ENCODE results near the gene GNAT2. TPM values are rescaled to one million over a fixed set of nuclear protein-coding genes. Genes with fewer than 3 reads are reported as not detected.
A peak's percentile ranks its signal among the peaks of the same experiment; 100 is the strongest.

The GNAT2 gene
- total RNA-seq, 1 donor from 2014 or later = not detected

DNA sequence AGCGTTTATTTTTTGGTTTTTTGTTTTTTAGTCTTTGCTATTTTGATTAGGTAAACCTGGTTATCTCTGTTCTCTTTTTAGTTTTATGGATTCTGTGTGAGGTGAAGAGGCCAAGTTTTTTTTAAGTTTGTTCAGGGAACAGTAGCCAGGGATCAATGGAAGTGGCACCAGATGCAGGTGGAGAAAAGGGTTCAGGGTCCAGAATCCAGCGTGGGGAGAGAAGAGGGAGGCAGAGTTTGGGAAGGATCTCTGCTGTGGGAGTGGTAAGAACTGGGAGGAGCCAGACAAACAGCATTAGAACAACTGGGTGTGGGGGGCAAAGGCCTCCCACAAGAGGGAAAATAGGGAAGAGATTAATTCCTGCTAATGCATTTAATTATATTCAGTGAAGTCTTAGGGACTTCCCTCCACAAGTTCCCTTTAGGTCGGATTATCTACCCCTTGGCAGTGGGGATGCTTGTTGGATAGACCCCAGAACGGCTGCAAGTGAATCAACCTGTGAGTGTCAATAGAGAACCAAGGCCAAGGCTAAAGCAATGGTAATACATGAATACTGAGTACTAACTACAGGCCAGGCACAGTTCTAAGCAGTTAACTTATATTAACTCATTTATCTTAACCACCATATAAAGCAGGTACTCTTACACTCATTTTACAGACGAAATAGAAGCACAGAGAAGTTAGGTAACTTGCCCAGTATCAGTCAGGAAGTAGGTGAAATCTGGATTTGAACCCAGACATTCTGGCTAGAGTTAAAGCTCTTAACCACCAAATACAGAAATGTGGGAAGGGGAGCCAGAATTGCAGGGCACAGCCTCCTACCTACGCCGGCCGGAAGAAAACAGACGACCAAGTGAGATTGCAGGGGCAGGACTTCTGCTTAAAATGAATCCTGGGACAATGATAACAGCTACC lies 498 bp downstream of the GNAT2 start:
- Mint-ChIP-seq H3K27ac (ENCODE audit: unreplicated experiment) (peak overlapping the region; percentile 97), H3K4me1 (ENCODE audit: low read depth, unreplicated experiment) (peaks cover 49% of the 10 kb centered on the region), H3K4me3 (ENCODE audit: unreplicated experiment) (peak overlapping the region; percentile 99), H3K27me3 (ENCODE audit: low read depth, unreplicated experiment) (no peaks in the 10 kb centered on the region), H3K9me3 (ENCODE audit: unreplicated experiment) (peaks cover 2% of the 10 kb centered on the region), H3K36me3 (ENCODE audit: low read depth, unreplicated experiment) (peaks cover 4% of the 10 kb centered on the region)
- no peak for TF ChIP-seq EZH2 (IDR thresholded peaks at IDR 0.05; ENCODE audit: insufficient read depth, low read length)
- TF ChIP-seq, protein P1, sequence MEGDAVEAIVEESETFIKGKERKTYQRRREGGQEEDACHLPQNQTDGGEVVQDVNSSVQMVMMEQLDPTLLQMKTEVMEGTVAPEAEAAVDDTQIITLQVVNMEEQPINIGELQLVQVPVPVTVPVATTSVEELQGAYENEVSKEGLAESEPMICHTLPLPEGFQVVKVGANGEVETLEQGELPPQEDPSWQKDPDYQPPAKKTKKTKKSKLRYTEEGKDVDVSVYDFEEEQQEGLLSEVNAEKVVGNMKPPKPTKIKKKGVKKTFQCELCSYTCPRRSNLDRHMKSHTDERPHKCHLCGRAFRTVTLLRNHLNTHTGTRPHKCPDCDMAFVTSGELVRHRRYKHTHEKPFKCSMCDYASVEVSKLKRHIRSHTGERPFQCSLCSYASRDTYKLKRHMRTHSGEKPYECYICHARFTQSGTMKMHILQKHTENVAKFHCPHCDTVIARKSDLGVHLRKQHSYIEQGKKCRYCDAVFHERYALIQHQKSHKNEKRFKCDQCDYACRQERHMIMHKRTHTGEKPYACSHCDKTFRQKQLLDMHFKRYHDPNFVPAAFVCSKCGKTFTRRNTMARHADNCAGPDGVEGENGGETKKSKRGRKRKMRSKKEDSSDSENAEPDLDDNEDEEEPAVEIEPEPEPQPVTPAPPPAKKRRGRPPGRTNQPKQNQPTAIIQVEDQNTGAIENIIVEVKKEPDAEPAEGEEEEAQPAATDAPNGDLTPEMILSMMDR (IDR thresholded peaks at IDR 0.05; ENCODE audit: insufficient read depth, low read depth, low read length) = no peak
- Histone ChIP-seq H3K4me3 (ENCODE audit: insufficient read depth, low read depth, low read length) (peak overlapping the region; percentile 79), H3K27me3 (ENCODE audit: insufficient read depth, low read length) (no peaks in the 10 kb centered on the region), H3K79me2 (ENCODE audit: insufficient read depth, low read length) (peaks cover 45% of the 10 kb centered on the region), H3K27ac (ENCODE audit: low read depth, low read length) (peak overlapping the region; percentile 94), H2AFZ (ENCODE audit: low read depth, low read length) (peak overlapping the region; percentile 68), H3K4me1 (ENCODE audit: insufficient read depth, low read length) (peaks cover 49% of the 10 kb centered on the region), H4K20me1 (ENCODE audit: insufficient read depth, low read length) (peaks cover 30% of the 10 kb centered on the region), H3K36me3 (ENCODE audit: insufficient read depth, low read length) (no peaks in the 10 kb centered on the region), H3K9ac (ENCODE audit: low read length) (peak overlapping the region; percentile 97), H3K4me2 (ENCODE audit: low read length) (peak overlapping the region; percentile 93), H3K9me3 (ENCODE audit: insufficient read depth, low read depth, low read length) (no peaks in the 10 kb centered on the region)
- no peak for FAIRE-seq
- no peak for DNase-seq (ENCODE audit: low read depth)

DNA sequence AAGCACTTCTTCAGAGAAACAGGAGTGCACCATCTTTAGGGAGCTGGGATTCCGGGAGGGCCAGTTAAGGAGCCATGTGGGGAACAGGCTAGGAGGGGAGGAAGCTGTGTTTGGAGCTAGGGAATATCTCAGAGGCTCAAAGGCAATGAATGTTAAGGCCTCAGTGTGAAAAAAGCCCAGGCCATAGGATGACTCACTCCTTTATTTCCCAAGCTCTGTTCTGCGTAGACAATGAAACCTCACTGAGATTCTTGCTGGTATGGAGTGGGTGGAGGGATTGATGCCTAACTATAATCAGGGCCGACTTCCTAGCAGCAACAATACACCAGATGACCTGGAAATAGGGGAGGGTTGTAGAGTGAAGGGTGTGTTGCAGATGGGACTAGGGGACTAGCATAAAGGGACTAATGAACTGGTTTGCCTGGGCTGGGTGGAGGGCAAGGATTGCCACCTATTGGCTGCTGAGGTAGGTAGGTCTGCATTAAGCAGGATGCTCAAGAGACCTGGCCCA lies 2.1 kb downstream of the GNAT2 start:
- Mint-ChIP-seq H3K27ac (ENCODE audit: unreplicated experiment) (peak overlapping the region; percentile 55), H3K4me3 (ENCODE audit: unreplicated experiment) (no peak overlapping the region), H3K36me3 (ENCODE audit: low read depth, unreplicated experiment) (peaks cover 7% of the 10 kb centered on the region), H3K9me3 (ENCODE audit: unreplicated experiment) (peaks cover 3% of the 10 kb centered on the region), H3K4me1 (ENCODE audit: low read depth, unreplicated experiment) (peaks cover 47% of the 10 kb centered on the region), H3K27me3 (ENCODE audit: low read depth, unreplicated experiment) (no peaks in the 10 kb centered on the region)
- DNase-seq (ENCODE audit: low read depth) (peak; percentile 97), FAIRE-seq (no peak)
- Histone ChIP-seq H2AFZ (ENCODE audit: low read depth, low read length) (no peak overlapping the region), H3K27me3 (ENCODE audit: insufficient read depth, low read length) (no peaks in the 10 kb centered on the region), H3K4me3 (ENCODE audit: insufficient read depth, low read depth, low read length) (no peak overlapping the region), H3K9me3 (ENCODE audit: insufficient read depth, low read depth, low read length) (no peaks in the 10 kb centered on the region), H3K27ac (ENCODE audit: low read depth, low read length) (peak overlapping the region; percentile 89), H3K79me2 (ENCODE audit: insufficient read depth, low read length) (peaks cover 29% of the 10 kb centered on the region), H3K36me3 (ENCODE audit: insufficient read depth, low read length) (no peaks in the 10 kb centered on the region), H3K4me1 (ENCODE audit: insufficient read depth, low read length) (peaks cover 49% of the 10 kb centered on the region), H3K9ac (ENCODE audit: low read length) (peak overlapping the region; percentile 68), H3K4me2 (ENCODE audit: low read length) (peak overlapping the region; percentile 55), H4K20me1 (ENCODE audit: insufficient read depth, low read length) (peaks cover 14% of the 10 kb centered on the region)
- TF ChIP-seq, protein P1 (IDR thresholded peaks at IDR 0.05; ENCODE audit: insufficient read depth, low read depth, low read length) = no peak
- TF ChIP-seq EZH2 (IDR thresholded peaks at IDR 0.05; ENCODE audit: insufficient read depth, low read length) = no peak

Measured in astrocyte (in vitro differentiated cells and primary cell).